SK-N-SH treated with all-trans-retinoic acid at 6 μM for 48 hours (cell line): ENCODE results near the gene PALMD.

Experiments
- ATAC-seq: fragments of 200-7000 bp; cut with Tn5 transposase; 3 replicates; pipeline ENCODE4 v1.9.1; 2020; ENCODE audit warnings: mild to moderate bottlenecking, moderate library complexity
- ARNTL ChIP-seq: fragments of 450-650 bp; formaldehyde crosslinking; IDR thresholded peaks from 2 replicates; pipeline ENCODE4 v1.5.0; 2020; ENCODE audit warnings: low read depth, mild to moderate bottlenecking, moderate library complexity, borderline replicate concordance
- BACH2 ChIP-seq: fragments of 250-450 bp; sonication (Bioruptor Pico); IDR thresholded peaks from 2 replicates; pipeline ENCODE4 v1.9.0; 2021; ENCODE audit warnings: mild to moderate bottlenecking, borderline replicate concordance
- CREB5 ChIP-seq: fragments of 250-450 bp; sonication (Bioruptor Pico); IDR thresholded peaks from 2 replicates; pipeline ENCODE4 v1.5.1; 2020; ENCODE audit warnings: low read depth, mild to moderate bottlenecking, moderate library complexity
- CSDC2 ChIP-seq: fragments of 250-450 bp; sonication (Bioruptor Pico); IDR thresholded peaks from 2 replicates; pipeline ENCODE4 v1.5.0; 2020; ENCODE audit warnings: mild to moderate bottlenecking, moderate library complexity
- CSRNP3 ChIP-seq: fragments of 250-450 bp; sonication (Bioruptor Pico); IDR thresholded peaks from 2 replicates; pipeline ENCODE4 v1.5.1; 2021; ENCODE audit warnings: mild to moderate bottlenecking, moderate library complexity
- ESRRG ChIP-seq: fragments of 250-450 bp; sonication (Bioruptor Pico); IDR thresholded peaks from 2 replicates; pipeline ENCODE4 v1.6.1; 2021; ENCODE audit warnings: mild to moderate bottlenecking
- GLIS3 ChIP-seq: fragments of 250-450 bp; sonication (Bioruptor Pico); IDR thresholded peaks from 2 replicates; pipeline ENCODE4 v1.5.0; 2020; ENCODE audit warnings: mild to moderate bottlenecking, moderate library complexity
- ISL1 ChIP-seq: fragments of 250-450 bp; sonication (Bioruptor Pico); IDR thresholded peaks from 2 replicates; pipeline ENCODE4 v2.1.2; 2022; ENCODE audit warnings: mild to moderate bottlenecking, moderate library complexity
- OSR1 ChIP-seq: fragments of 250-450 bp; sonication (Bioruptor Pico); IDR thresholded peaks from 2 replicates; pipeline ENCODE4 v1.8.0; 2022; ENCODE audit warnings: moderate library complexity, mild to moderate bottlenecking, inconsistent platforms
- PPARA ChIP-seq: fragments of 250-450 bp; sonication (Bioruptor Pico); IDR thresholded peaks from 2 replicates; pipeline ENCODE4 v1.5.0; 2020; ENCODE audit warnings: mild to moderate bottlenecking, borderline replicate concordance
- RARB ChIP-seq: fragments of 250-450 bp; sonication (Bioruptor Pico); IDR thresholded peaks from 2 replicates; pipeline ENCODE4 v1.8.0; 2021; ENCODE audit warnings: mild to moderate bottlenecking, moderate library complexity
- SNAI2 ChIP-seq: fragments of 250-450 bp; sonication (Bioruptor Pico); IDR thresholded peaks from 2 replicates; pipeline ENCODE4 v1.5.0; 2020; ENCODE audit warnings: mild to moderate bottlenecking, moderate library complexity
- TCF4 ChIP-seq: fragments of 250-450 bp; sonication (Bioruptor Pico); IDR thresholded peaks from 2 replicates; pipeline ENCODE4 v1.8.0; 2021; ENCODE audit warnings: mild to moderate bottlenecking, moderate library complexity, borderline replicate concordance
- TOX ChIP-seq: fragments of 250-450 bp; sonication (Bioruptor Pico); IDR thresholded peaks from 2 replicates; pipeline ENCODE4 v1.8.0; 2021; ENCODE audit warnings: mild to moderate bottlenecking, moderate library complexity, borderline replicate concordance
- ZC3H10 ChIP-seq: fragments of 250-450 bp; sonication (Bioruptor Pico); IDR thresholded peaks from 2 replicates; pipeline ENCODE4 v1.5.1; 2021; ENCODE audit warnings: mild to moderate bottlenecking, moderate library complexity
- ZFP3 ChIP-seq: fragments of 250-450 bp; sonication (Bioruptor Pico); IDR thresholded peaks from 2 replicates; pipeline ENCODE4 v1.5.0; 2020; ENCODE audit warnings: mild to moderate bottlenecking, moderate library complexity
- ZFP30 ChIP-seq: fragments of 450-650 bp; formaldehyde crosslinking; IDR thresholded peaks from 2 replicates; pipeline ENCODE4 v1.5.0; 2022; ENCODE audit warnings: mild to moderate bottlenecking, moderate library complexity
- ZNF565 ChIP-seq: fragments of 450-650 bp; formaldehyde crosslinking; conservative IDR thresholded peaks from 2 replicates; pipeline ENCODE4 v1.5.0; 2020; ENCODE audit warnings: low read depth, mild to moderate bottlenecking, moderate library complexity
- ZNF70 ChIP-seq: fragments of 450-650 bp; formaldehyde crosslinking; IDR thresholded peaks from 2 replicates; pipeline ENCODE4 v1.5.0; 2020; ENCODE audit warnings: mild to moderate bottlenecking, moderate library complexity
- ZNF8 ChIP-seq: fragments of 450-650 bp; formaldehyde crosslinking; IDR thresholded peaks from 2 replicates; pipeline ENCODE4 v1.5.0; 2020; ENCODE audit warnings: mild to moderate bottlenecking, moderate library complexity
- TF ChIP-seq, protein P1 (sequence below): fragments of 250-450 bp; sonication (Bioruptor Pico); IDR thresholded peaks from 2 replicates; pipeline ENCODE4 v1.5.0; 2020; ENCODE audit warnings: mild to moderate bottlenecking, moderate library complexity
- TF ChIP-seq, protein P2 (sequence below): fragments of 250-450 bp; sonication (Bioruptor Pico); IDR thresholded peaks from 2 replicates; pipeline ENCODE4 v1.8.0; 2020; ENCODE audit warnings: mild to moderate bottlenecking, moderate library complexity, borderline replicate concordance

Gene PALMD

DNA sequence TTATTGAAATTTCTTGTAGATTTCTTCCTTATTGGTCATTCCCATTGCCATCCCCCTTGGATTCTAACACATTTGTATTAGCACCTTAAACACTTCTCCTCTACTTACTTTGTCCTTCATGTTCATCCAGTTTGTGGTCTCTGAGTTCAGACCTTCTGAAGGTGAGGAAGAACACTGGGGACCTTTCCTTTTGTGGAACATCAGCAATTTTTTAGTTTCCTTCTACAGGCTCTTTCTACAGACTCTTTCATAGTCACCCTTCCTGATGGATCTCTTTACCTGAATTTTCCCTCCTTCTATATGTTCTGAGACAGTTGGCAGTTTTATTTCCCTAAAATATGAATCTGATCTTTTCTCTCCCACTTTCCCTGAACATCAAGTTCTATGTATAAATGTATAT, 4.4 kb upstream of the PALMD start:
- TF ChIP-seq ZNF8, result no peak
- no peak for TF ChIP-seq ZC3H10 (CRISPR knock-in tag)
- TF ChIP-seq, protein P1, sequence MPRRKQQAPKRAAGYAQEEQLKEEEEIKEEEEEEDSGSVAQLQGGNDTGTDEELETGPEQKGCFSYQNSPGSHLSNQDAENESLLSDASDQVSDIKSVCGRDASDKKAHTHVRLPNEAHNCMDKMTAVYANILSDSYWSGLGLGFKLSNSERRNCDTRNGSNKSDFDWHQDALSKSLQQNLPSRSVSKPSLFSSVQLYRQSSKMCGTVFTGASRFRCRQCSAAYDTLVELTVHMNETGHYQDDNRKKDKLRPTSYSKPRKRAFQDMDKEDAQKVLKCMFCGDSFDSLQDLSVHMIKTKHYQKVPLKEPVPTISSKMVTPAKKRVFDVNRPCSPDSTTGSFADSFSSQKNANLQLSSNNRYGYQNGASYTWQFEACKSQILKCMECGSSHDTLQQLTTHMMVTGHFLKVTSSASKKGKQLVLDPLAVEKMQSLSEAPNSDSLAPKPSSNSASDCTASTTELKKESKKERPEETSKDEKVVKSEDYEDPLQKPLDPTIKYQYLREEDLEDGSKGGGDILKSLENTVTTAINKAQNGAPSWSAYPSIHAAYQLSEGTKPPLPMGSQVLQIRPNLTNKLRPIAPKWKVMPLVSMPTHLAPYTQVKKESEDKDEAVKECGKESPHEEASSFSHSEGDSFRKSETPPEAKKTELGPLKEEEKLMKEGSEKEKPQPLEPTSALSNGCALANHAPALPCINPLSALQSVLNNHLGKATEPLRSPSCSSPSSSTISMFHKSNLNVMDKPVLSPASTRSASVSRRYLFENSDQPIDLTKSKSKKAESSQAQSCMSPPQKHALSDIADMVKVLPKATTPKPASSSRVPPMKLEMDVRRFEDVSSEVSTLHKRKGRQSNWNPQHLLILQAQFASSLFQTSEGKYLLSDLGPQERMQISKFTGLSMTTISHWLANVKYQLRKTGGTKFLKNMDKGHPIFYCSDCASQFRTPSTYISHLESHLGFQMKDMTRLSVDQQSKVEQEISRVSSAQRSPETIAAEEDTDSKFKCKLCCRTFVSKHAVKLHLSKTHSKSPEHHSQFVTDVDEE (CRISPR knock-in tag), result no peak
- TF ChIP-seq TCF4 (CRISPR knock-in tag), result no peak
- TF ChIP-seq ZFP3 (CRISPR knock-in tag), result no peak
- TF ChIP-seq OSR1 (CRISPR knock-in tag), result no peak
- no peak for TF ChIP-seq ZNF70 (CRISPR knock-in tag)
- no peak for TF ChIP-seq RARB (CRISPR knock-in tag)
- TF ChIP-seq ZNF565 (CRISPR knock-in tag), result no peak
- TF ChIP-seq CSRNP3 (CRISPR knock-in tag), result no peak
- no peak for TF ChIP-seq CSDC2 (CRISPR knock-in tag)
- no peak for TF ChIP-seq GLIS3 (CRISPR knock-in tag)
- no peak for TF ChIP-seq PPARA
- no peak for TF ChIP-seq ESRRG (CRISPR knock-in tag)
- TF ChIP-seq CREB5 (CRISPR knock-in tag), result no peak
- TF ChIP-seq ZFP30 (CRISPR knock-in tag), result no peak

GRCh38 chr1:99642053-99642452, 3.9 kb upstream of the PALMD start:
- TF ChIP-seq GLIS3 (CRISPR knock-in tag) (no peak), ZNF70 (CRISPR knock-in tag) (no peak), ZFP3 (CRISPR knock-in tag) (no peak), ZNF8 (no peak), ZFP30 (CRISPR knock-in tag) (no peak), ZC3H10 (CRISPR knock-in tag) (no peak), ISL1 (CRISPR knock-in tag) (no peak), ESRRG (CRISPR knock-in tag) (no peak), RARB (CRISPR knock-in tag) (no peak), PPARA (no peak), BACH2 (CRISPR knock-in tag) (no peak)
- no peak for ATAC-seq

More for the DNA sequence above, 4.4 kb upstream of the PALMD start:
- no peak for ATAC-seq

DNA sequence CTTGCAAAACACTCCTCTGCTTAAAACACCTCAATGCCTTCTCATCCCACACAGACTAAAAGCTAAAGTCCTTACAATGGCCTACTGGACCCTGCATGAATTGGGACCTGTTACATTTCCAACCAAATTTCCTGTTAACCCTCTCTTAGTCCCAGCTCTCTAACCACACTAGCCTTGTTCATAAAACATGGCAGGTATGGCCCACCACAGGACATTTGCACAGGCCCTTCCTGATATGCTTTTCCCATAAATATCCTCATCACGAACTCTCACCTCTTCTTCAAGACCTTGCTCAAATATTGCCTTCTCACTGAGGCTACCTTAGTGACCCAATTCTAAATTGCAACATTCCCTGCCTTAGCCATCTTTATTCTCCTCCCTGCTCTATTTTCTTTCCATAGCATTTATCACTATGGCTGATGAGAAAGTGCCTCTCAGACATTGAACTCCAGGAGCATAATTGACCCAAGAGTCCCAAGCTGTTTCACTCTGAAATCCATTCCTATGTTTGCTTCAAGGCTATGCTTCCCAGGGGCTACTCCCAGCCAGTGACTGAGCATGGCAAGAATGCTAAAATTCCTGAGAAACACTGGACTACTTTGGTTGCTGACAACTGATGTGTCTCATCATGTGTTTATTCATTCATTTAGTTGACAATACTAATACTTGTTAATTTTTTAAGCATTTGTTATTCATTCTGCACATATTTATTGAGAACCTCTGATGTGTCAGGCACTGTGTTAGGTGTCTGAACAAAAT, 2.7 kb upstream of the PALMD start:
- ATAC-seq, result no peak
- TF ChIP-seq ARNTL, result no peak
- no peak for TF ChIP-seq ZNF565 (CRISPR knock-in tag)
- no peak for TF ChIP-seq CREB5 (CRISPR knock-in tag)
- no peak for TF ChIP-seq ZC3H10 (CRISPR knock-in tag)
- no peak for TF ChIP-seq ZNF8
- TF ChIP-seq OSR1 (CRISPR knock-in tag), result no peak
- TF ChIP-seq ZFP30 (CRISPR knock-in tag), result no peak
- no peak for TF ChIP-seq RARB (CRISPR knock-in tag)
- TF ChIP-seq ZNF70 (CRISPR knock-in tag), result no peak
- TF ChIP-seq PPARA, result no peak
- TF ChIP-seq ISL1 (CRISPR knock-in tag), result no peak
- TF ChIP-seq SNAI2 (CRISPR knock-in tag), result no peak
- TF ChIP-seq GLIS3 (CRISPR knock-in tag), result no peak
- TF ChIP-seq TOX, result no peak
- no peak for TF ChIP-seq ZFP3 (CRISPR knock-in tag)
- TF ChIP-seq CSDC2 (CRISPR knock-in tag), result no peak
- TF ChIP-seq, protein P2, sequence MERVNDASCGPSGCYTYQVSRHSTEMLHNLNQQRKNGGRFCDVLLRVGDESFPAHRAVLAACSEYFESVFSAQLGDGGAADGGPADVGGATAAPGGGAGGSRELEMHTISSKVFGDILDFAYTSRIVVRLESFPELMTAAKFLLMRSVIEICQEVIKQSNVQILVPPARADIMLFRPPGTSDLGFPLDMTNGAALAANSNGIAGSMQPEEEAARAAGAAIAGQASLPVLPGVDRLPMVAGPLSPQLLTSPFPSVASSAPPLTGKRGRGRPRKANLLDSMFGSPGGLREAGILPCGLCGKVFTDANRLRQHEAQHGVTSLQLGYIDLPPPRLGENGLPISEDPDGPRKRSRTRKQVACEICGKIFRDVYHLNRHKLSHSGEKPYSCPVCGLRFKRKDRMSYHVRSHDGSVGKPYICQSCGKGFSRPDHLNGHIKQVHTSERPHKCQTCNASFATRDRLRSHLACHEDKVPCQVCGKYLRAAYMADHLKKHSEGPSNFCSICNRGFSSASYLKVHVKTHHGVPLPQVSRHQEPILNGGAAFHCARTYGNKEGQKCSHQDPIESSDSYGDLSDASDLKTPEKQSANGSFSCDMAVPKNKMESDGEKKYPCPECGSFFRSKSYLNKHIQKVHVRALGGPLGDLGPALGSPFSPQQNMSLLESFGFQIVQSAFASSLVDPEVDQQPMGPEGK (CRISPR knock-in tag), result no peak
